Measurements from ENCODE around the gene GPR143.

GPR143 gene

GRCh38 chrX:9708086-9708485, 57.6 kb downstream of the GPR143 start:
- TF ChIP-seq TAF1 (IDR thresholded peaks at IDR 0.05; ENCODE audit: borderline replicate concordance, insufficient read depth, low read length) (no peak), SIN3A (IDR thresholded peaks at IDR 0.05; ENCODE audit: borderline replicate concordance, insufficient read depth, low read length) (no peak), FOXP2 (optimal IDR thresholded peaks at IDR 0.05; ENCODE audit: borderline replicate concordance, extremely low read depth, extremely low read length, insufficient read depth) (no peak), POLR2AphosphoS5 (IDR thresholded peaks at IDR 0.05; ENCODE audit: low read depth, low read length) (no peak), REST (IDR thresholded peaks at IDR 0.05; ENCODE audit: insufficient read depth in 1 of 2, low read depth in 2 of 2, low read length in 2 of 2) (no peak)

- TF ChIP-seq REST (IDR thresholded peaks at IDR 0.05; ENCODE audit: insufficient read depth in 1 of 2, low read depth in 2 of 2, low read length in 2 of 2) (no peak), TAF1 (IDR thresholded peaks at IDR 0.05; ENCODE audit: borderline replicate concordance, insufficient read depth, low read length) (no peak), SIN3A (IDR thresholded peaks at IDR 0.05; ENCODE audit: borderline replicate concordance, insufficient read depth, low read length) (no peak), POLR2AphosphoS5 (IDR thresholded peaks at IDR 0.05; ENCODE audit: low read depth, low read length) (no peak), FOXP2 (optimal IDR thresholded peaks at IDR 0.05; ENCODE audit: borderline replicate concordance, extremely low read depth, extremely low read length, insufficient read depth) (no peak)
Observed at GRCh38 chrX:9707306-9708033, 58.2 kb downstream of the GPR143 start.

DNA sequence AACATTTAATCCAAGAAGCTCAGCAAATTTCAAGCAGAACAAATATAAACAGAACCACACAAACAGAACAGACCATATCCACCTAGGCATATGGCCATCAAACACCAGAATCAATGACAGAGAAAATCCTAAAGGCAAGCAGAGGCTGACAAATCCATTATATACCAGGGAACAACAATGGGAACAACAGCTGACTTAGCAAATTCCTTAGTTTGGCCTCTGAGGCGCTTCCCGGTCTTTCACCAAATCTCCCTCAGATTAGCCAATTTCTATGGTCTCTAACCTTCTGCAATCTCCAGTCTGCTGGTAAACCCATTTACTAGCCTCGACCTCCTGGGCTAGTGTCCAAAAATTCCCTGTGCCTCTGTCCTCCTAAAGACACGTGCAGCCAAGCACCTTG, 59.2 kb downstream of the GPR143 start:
- TF ChIP-seq POLR2AphosphoS5 (IDR thresholded peaks at IDR 0.05; ENCODE audit: low read depth, low read length): no peak
- no peak for TF ChIP-seq FOXP2 (optimal IDR thresholded peaks at IDR 0.05; ENCODE audit: borderline replicate concordance, extremely low read depth, extremely low read length, insufficient read depth)
- no peak for TF ChIP-seq SIN3A (IDR thresholded peaks at IDR 0.05; ENCODE audit: borderline replicate concordance, insufficient read depth, low read length)
- TF ChIP-seq TAF1 (IDR thresholded peaks at IDR 0.05; ENCODE audit: borderline replicate concordance, insufficient read depth, low read length): no peak
- TF ChIP-seq REST (IDR thresholded peaks at IDR 0.05; ENCODE audit: insufficient read depth in 1 of 2, low read depth in 2 of 2, low read length in 2 of 2): no peak

DNA sequence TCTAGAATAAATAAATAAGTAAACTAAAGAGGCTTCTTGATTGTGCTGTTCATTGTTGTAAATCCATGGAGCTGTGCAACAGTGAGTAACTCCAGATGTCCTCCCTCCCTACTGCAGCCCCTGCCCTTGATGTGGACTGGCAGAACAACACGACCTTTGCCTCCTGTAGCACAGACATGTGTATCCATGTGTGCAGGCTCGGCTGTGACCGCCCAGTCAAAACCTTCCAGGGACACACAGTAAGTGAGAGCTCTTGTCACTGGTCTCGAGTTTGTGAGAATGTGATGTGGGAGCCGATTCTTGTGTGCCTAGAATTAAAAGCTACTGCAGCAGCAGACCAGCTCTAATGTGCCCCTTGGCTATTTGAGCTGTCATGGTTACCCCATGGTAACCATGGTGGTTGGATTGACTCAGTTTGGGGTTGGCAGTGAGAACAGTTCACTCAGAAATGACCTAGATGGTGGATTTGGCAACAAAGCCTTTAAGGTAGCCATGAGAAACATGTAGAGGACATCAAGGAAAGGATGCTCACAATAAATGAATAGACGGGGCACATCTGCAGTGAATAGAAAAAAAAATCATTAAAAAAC, 60.7 kb downstream of the GPR143 start:
- no peak for TF ChIP-seq REST (IDR thresholded peaks at IDR 0.05; ENCODE audit: insufficient read depth in 1 of 2, low read depth in 2 of 2, low read length in 2 of 2)
- no peak for TF ChIP-seq SIN3A (IDR thresholded peaks at IDR 0.05; ENCODE audit: borderline replicate concordance, insufficient read depth, low read length)
- no peak for TF ChIP-seq FOXP2 (optimal IDR thresholded peaks at IDR 0.05; ENCODE audit: borderline replicate concordance, extremely low read depth, extremely low read length, insufficient read depth)
- TF ChIP-seq POLR2AphosphoS5 (IDR thresholded peaks at IDR 0.05; ENCODE audit: low read depth, low read length): no peak
- TF ChIP-seq TAF1 (IDR thresholded peaks at IDR 0.05; ENCODE audit: borderline replicate concordance, insufficient read depth, low read length): no peak

Measured in PFSK-1 (cell line).